ENCODE results near the gene ADCY1. TPM values are rescaled to one million over a fixed set of nuclear protein-coding genes. Genes with fewer than 3 reads are reported as not detected.

ADCY1 gene
- polyA plus RNA-seq, 1 donor (not counting 4 experiments of a cell fraction or from before 2014, with no cell fraction given): 0.54 TPM

DNA sequence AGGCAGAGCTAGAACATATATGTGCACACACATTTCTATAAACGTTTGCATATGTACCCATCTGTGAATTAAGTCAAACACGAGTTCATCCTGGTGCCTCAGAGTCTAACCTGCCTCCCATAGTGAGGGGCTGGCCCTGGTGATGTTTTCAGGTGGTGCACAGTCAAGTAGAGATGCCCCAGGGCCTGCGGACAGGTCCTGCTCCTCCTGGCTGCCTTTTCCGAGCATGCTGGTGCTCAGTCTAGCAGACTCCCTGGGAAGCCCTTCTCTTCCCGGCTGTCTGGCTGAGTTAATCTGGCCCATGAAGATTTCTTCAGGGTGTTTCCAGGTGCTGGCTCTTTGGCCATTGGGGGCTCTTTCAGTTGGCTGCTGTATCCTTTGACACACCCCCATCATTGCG, 14.3 kb downstream of the ADCY1 start:
- dilution Hi-C loops (cut with MboI; ENCODE audit: extremely low pct_ligation_motif_present, low sequenced_read_pairs): no loop called here
- DNase-seq (ENCODE audit: low read depth, low spot score) (no peak), FAIRE-seq (no peak)
- H3K9ac ChIP-seq (ENCODE audit: control insufficient read depth, extremely low read depth, insufficient read depth, low read length): no peak overlapping the region
- H3K9me3 ChIP-seq (ENCODE audit: control insufficient read depth, low read depth, low read length): no peaks in the 10 kb centered on the region
- no peaks in the 10 kb centered on the region for H3K4me1 ChIP-seq (ENCODE audit: control insufficient read depth, extremely low read depth, insufficient read depth, low read length)
- H3K4me2 ChIP-seq (ENCODE audit: control insufficient read depth, extremely low read depth, insufficient read depth, low read depth, low read length): no peak overlapping the region
- H3K4me3 ChIP-seq (ENCODE audit: control insufficient read depth in 2 of 3, extremely low read depth in 1 of 3, insufficient read depth in 2 of 3, low read depth in 1 of 3, low read length in 3 of 3): no peak overlapping the region
- H3K27ac ChIP-seq (ENCODE audit: control insufficient read depth, insufficient read depth, low read length): no peak overlapping the region
- H4K20me1 ChIP-seq (ENCODE audit: control insufficient read depth, extremely low read depth, insufficient read depth, low read length): no peaks in the 10 kb centered on the region
- H3K27me3 ChIP-seq (ENCODE audit: control insufficient read depth, extremely low read depth, insufficient read depth, low read length): no peaks in the 10 kb centered on the region
- TF ChIP-seq, protein P1, sequence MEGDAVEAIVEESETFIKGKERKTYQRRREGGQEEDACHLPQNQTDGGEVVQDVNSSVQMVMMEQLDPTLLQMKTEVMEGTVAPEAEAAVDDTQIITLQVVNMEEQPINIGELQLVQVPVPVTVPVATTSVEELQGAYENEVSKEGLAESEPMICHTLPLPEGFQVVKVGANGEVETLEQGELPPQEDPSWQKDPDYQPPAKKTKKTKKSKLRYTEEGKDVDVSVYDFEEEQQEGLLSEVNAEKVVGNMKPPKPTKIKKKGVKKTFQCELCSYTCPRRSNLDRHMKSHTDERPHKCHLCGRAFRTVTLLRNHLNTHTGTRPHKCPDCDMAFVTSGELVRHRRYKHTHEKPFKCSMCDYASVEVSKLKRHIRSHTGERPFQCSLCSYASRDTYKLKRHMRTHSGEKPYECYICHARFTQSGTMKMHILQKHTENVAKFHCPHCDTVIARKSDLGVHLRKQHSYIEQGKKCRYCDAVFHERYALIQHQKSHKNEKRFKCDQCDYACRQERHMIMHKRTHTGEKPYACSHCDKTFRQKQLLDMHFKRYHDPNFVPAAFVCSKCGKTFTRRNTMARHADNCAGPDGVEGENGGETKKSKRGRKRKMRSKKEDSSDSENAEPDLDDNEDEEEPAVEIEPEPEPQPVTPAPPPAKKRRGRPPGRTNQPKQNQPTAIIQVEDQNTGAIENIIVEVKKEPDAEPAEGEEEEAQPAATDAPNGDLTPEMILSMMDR (optimal IDR thresholded peaks at IDR 0.05 in 1 of 3, IDR thresholded peaks at IDR 0.05 in 1 of 3, conservative IDR thresholded peaks at IDR 0.05 in 1 of 3; ENCODE audit: extremely low read depth in 1 of 3, insufficient read depth in 2 of 3, low read length in 3 of 3): no peak
- no peak for TF ChIP-seq EZH2 (IDR thresholded peaks at IDR 0.05; ENCODE audit: low read length)
- no peaks in the 10 kb centered on the region for H3K9me1 ChIP-seq (ENCODE audit: control insufficient read depth, extremely low read depth, insufficient read depth, low read length)
- H2AFZ ChIP-seq (ENCODE audit: control insufficient read depth, low read length): no peak overlapping the region
- H3K79me2 ChIP-seq (ENCODE audit: control insufficient read depth, insufficient read depth, low read length): no peaks in the 10 kb centered on the region
- no peaks in the 10 kb centered on the region for H3K36me3 ChIP-seq (ENCODE audit: control insufficient read depth in 2 of 2, extremely low read depth in 1 of 2, insufficient read depth in 2 of 2, low read length in 2 of 2)

GRCh38 chr7:45589061-45589460, 14.9 kb downstream of the ADCY1 start:
- no peaks in the 10 kb centered on the region for H3K79me2 ChIP-seq (ENCODE audit: control insufficient read depth, insufficient read depth, low read length)
- no peaks in the 10 kb centered on the region for H3K4me1 ChIP-seq (ENCODE audit: control insufficient read depth, extremely low read depth, insufficient read depth, low read length)
- H3K4me3 ChIP-seq (ENCODE audit: control insufficient read depth in 2 of 3, extremely low read depth in 1 of 3, insufficient read depth in 2 of 3, low read depth in 1 of 3, low read length in 3 of 3): no peak overlapping the region
- no peaks in the 10 kb centered on the region for H4K20me1 ChIP-seq (ENCODE audit: control insufficient read depth, extremely low read depth, insufficient read depth, low read length)
- no peaks in the 10 kb centered on the region for H3K9me1 ChIP-seq (ENCODE audit: control insufficient read depth, extremely low read depth, insufficient read depth, low read length)
- H3K27ac ChIP-seq (ENCODE audit: control insufficient read depth, insufficient read depth, low read length): no peak overlapping the region
- TF ChIP-seq, protein P1 (optimal IDR thresholded peaks at IDR 0.05 in 1 of 3, IDR thresholded peaks at IDR 0.05 in 1 of 3, conservative IDR thresholded peaks at IDR 0.05 in 1 of 3; ENCODE audit: extremely low read depth in 1 of 3, insufficient read depth in 2 of 3, low read length in 3 of 3): no peak
- no peak for TF ChIP-seq EZH2 (IDR thresholded peaks at IDR 0.05; ENCODE audit: low read length)
- DNase-seq (ENCODE audit: low read depth, low spot score) (no peak), FAIRE-seq (no peak)
- no peaks in the 10 kb centered on the region for H3K36me3 ChIP-seq (ENCODE audit: control insufficient read depth in 2 of 2, extremely low read depth in 1 of 2, insufficient read depth in 2 of 2, low read length in 2 of 2)
- no peak overlapping the region for H3K4me2 ChIP-seq (ENCODE audit: control insufficient read depth, extremely low read depth, insufficient read depth, low read depth, low read length)
- dilution Hi-C loops (cut with MboI; ENCODE audit: extremely low pct_ligation_motif_present, low sequenced_read_pairs): no loop called here
- no peaks in the 10 kb centered on the region for H3K27me3 ChIP-seq (ENCODE audit: control insufficient read depth, extremely low read depth, insufficient read depth, low read length)
- no peak overlapping the region for H3K9ac ChIP-seq (ENCODE audit: control insufficient read depth, extremely low read depth, insufficient read depth, low read length)
- no peaks in the 10 kb centered on the region for H3K9me3 ChIP-seq (ENCODE audit: control insufficient read depth, low read depth, low read length)
- no peak overlapping the region for H2AFZ ChIP-seq (ENCODE audit: control insufficient read depth, low read length)
